Stimulated activated CD4-positive, alpha-beta T cell treated with anti-CD3 and anti-CD28 coated beads, Interleukin-1b, Interleukin-23, amount 100 ng/mL, for 24 hours (primary cell): ENCODE data around the gene ZDHHC19.
"Not testable (repeated sequence)": the region's sequence is repeated elsewhere in the genome, so short reads cannot be mapped to it uniquely, and the experiment has no call there.

Source experiments
- DNase-seq, 4 experiments: peaks; one replicate each; pipeline ENCODE4 v3.0.0-alpha.2; 2020; ENCODE audit warnings: low read depth in 4 of 4, low spot score in 1 of 4

The ZDHHC19 gene

DNA sequence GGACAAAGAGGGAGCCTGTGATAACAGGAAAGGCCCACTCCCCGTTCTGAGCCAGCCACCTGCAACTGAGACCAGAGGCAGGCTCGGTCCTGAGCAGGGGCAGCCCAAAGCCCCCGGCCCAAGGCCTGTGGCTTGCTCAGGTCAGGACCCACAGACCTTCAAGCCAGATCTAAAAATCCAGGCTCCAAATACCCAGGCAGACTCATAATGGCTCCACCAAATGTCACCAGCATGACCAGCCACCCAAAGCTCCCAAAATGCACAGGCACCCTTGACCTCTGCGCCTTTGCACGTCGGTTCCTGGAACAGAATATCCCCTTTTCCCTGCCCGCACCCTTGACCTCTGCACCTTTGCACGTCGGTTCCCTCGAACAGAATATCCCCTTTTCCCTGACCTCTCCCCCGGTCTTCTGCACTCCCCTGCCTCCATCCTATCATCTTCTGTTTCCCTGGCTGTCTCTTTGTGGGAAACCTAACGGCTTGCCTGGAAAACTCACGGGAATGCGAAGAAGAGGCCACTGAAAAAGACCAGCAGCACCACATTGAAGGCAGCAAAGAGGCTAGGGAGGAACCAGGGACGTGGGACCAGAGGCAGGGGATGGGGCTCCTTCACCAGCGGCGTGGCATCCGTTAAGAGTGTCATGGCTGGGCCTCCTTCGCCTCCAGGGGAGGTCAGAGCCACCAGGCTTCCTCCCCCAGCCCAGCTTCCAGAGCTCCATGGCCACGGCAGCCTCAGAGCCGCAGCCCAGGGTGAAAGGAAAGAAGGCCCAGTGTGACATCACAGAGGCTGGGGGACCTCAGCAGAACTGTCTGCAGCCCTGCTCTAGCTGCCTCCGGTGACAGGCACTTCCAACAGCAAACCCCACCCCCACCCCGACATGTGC lies at the start of gene ZDHHC19:
Gene ZDHHC19, minus strand, starts transcription at position 728 of the 884 bp plus-strand sequence. Its CDS starts 85 bp downstream, at position 643.
- no peak for DNase-seq

DNA sequence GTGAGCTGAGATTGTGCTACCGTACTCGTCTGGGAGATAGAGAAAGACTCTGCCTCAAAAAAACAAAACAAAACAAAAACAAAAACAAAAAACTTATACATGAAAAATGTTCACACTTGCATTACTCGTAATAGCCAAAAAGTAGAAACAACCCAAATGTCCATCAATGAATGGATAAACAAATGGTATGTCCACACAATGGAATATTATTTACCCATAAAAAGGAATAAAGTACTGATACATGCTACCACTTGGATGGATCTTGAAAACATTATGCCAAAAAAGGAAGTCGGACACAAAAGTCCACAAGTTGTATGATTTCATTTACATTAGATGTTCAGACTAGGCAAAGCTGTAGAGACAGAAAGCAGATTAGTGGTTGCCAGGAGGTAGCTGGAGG lies 49.6 kb upstream of the ZDHHC19 start:
- DNase-seq = no peak

- DNase-seq = no peak
Observed at GRCh38 chr3:196255776-196256175, 44.6 kb upstream of the ZDHHC19 start.

- no peak for DNase-seq
Observed at GRCh38 chr3:196254376-196255283, 43.4 kb upstream of the ZDHHC19 start.

GRCh38 chr3:196251918-196252317 lies 40.7 kb upstream of the ZDHHC19 start:
- no peak for DNase-seq

GRCh38 chr3:196246612-196247308 lies 35.6 kb upstream of the ZDHHC19 start:
- DNase-seq = no peak

- not testable (repeated sequence) for DNase-seq
Observed at GRCh38 chr3:196244166-196244565, 33.0 kb upstream of the ZDHHC19 start.

GRCh38 chr3:196241704-196242103 lies 30.5 kb upstream of the ZDHHC19 start:
- no peak for DNase-seq

- no peak for DNase-seq
Observed at GRCh38 chr3:196240424-196240823, 29.2 kb upstream of the ZDHHC19 start.

- no peak for DNase-seq
Observed at GRCh38 chr3:196238612-196239560, 27.7 kb upstream of the ZDHHC19 start.

- no peak for DNase-seq
Observed at GRCh38 chr3:196237203-196237602, 26.0 kb upstream of the ZDHHC19 start.

- DNase-seq = no peak
Observed at GRCh38 chr3:196236223-196236622, 25.0 kb upstream of the ZDHHC19 start.

GRCh38 chr3:196235452-196236122 lies 24.4 kb upstream of the ZDHHC19 start:
- DNase-seq = no peak

DNA sequence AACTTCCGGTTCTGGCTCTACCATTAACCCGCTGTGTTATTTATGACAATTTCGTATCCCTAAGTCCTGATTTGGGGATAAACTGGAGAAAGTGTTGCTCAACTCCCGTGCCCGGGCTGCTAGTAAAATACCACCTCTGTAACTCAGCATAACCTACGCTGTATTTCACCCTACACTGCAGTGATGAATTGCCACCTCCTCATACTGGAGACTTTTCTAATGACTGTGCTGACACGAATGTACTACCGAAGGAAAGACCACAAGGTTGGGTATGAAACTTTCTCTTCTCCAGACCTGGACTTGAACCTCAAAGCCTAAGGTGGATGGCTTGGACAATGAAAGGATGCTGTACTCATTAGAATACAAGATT lies 21.7 kb upstream of the ZDHHC19 start:
- no peak for DNase-seq

DNA sequence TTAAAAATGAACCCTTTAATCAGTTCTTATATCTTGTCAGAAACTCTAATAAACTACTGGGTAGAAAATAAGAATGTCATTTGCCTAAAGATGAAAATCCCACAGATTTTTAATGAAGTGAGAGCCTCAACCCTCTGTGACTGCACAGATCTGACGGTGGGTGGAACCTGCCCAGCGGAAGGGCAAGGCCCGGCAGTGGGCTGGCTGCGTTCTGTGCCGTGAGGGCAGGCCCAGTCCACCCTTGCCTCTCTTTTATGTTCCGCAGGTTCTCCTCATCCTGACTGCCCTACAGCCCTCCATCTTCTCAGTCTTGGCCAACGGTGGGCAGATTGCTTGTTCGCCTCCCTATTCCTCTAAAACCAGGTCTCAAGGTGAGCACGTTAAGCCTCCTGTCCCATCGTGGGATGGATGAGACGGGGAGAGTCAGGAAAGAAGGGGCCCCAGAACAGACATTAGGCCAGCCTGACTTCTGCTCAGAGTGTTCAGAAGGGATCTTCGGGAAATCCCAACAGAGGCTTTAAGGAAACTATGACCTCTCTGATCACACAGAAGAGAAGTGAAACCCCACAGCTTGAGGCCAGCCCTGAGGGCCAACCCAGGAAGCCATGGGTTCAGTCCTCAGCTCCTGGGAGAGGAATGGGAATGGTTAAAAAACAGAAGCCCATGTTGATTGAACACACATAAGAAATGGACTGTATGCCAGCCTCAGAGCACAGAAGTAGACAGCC lies 21.1 kb upstream of the ZDHHC19 start:
- no peak for DNase-seq

DNA sequence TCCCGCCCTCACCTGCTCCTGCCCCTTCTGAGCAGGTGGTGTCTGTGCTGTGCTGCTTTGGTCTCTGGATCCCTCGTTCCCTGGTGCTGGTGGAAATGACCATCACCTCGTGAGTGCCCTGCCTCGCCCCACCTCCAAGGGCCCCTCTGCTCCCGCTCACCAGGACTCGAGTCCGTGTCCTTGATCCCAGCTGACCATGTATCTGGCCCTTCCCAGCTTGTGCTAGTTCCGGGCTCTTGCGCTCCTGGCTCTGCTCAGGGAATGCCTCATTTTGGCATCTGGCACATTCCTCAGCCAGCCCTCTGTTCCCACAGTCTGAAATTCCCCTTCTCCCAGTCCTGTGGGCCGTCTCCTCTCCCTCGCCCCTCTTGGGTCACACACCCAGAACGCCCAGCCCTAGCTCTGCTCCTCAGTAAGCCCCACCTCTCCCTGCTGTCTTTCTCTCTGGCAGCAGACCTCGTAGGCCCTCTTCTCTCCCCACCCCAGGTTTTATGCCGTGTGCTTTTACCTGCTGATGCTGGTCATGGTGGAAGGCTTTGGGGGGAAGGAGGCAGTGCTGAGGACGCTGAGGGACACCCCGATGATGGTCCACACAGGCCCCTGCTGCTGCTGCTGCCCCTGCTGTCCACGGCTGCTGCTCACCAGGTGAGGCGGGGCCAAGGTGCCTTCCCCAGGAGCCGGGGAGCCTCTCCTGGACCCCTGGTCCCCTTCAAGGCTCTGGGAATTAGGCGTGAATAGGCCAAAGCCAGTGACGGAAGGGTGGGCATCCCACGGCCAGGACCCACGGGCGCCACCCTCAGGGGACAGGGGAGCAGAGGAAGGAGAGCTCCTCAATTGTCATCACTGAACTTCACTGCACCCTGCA lies 16.7 kb upstream of the ZDHHC19 start:
- no peak for DNase-seq

DNA sequence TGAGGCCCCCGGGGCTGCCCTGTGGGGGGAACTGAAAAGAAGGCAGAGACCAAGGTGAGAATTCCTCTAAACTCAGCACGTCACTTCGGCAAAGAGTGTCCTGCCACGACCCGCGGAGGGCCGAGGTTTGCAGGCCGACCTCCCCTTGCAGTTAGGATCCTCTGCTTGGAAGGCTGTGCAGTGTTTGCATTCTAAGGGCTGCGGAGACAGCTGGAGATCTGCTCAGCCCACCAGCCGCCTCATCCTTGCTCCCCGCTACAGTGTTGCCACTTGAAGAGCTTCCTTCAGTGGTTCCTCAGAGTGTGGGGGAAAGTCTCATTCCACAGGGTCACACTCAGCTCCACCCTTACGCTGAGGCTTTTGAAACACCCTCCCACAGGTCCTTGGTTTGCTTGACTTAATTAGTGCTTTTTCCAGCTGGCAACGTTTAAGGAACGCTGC lies 15.9 kb upstream of the ZDHHC19 start:
- no peak for DNase-seq

DNA sequence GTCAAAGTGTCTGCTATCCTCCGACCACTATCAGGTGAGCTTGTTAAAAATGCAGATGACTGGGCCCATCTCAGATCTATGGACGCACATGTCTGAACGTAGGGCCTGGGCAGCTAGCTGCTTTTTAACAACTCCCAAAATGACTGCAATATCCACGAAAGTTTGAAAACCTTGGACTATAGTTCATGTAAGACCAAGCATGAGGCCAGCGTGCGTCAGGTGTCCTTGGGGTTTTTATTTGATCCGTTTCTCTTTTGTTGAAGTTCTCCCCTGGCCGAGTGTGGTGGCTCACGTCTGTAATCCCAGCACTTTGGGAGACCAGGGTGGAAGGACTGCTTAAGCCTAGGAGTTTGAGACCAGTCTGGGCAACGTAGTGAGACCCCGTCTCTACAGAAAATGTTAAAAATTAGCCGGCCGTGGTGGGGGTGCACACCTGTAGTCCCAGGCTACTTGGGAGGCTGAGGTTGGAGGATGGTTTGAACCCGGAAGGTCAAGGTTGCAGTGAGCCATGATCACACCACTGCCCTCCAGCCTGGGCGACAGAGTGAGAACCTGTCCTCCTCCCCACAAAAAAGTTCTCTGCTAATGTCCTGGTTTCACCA lies 14.7 kb upstream of the ZDHHC19 start:
- DNase-seq = no peak
